ENCODE data around the gene ADAM22.

Gene ADAM22

DNA sequence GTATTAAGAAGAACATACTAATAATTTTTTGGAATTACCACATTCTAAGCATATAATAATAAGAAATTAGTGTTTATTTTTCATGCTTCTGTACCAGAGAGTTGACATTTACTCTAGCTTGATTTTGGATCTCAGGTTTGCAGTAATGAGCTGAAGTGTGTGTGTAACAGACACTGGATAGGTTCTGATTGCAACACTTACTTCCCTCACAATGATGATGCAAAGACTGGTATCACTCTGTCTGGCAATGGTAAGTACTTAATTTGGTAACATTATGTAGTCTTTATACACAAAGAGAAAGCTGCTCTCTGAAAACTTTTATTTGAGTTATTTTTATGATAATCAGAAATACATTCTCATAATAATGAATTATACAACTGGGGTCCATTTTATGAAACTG lies 231.6 kb downstream of the ADAM22 start:
- no peak for DNase-seq (ENCODE audit: low spot score)

DNA sequence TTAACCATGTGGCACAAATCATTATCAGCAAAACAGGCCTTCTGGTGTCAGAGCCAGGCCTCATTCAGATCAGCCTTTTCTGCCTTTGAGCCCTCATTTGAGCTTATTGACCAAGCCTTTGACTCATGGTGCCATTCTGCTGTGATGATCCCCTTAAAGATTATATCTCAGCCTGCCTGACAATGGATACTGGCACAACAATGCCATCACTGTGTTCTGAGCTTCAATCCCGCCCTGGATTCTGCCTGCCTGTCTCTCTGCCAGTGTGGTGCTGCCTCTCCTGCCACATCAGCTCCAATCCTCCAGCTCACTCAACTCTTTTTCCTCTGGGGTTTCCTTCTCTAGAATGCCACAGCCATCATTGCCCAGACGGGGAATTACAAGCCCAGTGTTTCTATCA lies 233.2 kb downstream of the ADAM22 start:
- DNase-seq (ENCODE audit: low spot score): no peak

GRCh38 chr7:88167721-88168120 lies 233.7 kb downstream of the ADAM22 start:
- DNase-seq (ENCODE audit: low spot score): no peak

GRCh38 chr7:88169717-88170320 lies 235.8 kb downstream of the ADAM22 start:
- peak; percentile 60 for DNase-seq (ENCODE audit: low spot score)

GRCh38 chr7:88172842-88173241 lies 238.8 kb downstream of the ADAM22 start:
- no peak for DNase-seq (ENCODE audit: low spot score)

- DNase-seq (ENCODE audit: low spot score): no peak
Measured at GRCh38 chr7:88176190-88176589, 242.1 kb downstream of the ADAM22 start.

DNA sequence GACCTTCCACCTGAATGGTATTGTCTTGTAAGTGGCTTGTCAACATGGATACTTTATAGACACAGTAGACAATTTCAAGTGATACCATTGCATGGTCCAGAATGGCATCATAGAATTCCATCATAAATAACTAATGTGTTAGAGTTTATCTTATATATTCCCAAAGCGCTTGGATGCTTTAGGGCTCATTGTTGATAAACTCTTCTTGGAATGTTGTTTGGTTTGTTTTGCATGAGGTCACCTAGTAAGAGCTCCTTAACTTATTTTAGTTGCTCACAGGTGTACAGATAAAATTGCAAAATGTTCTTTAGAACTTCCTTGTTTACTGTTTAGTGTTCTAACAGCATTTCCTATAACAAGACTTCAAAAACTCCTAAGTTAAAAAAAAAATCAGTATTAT lies 249.0 kb downstream of the ADAM22 start:
- no peak for DNase-seq (ENCODE audit: low spot score)

DNA sequence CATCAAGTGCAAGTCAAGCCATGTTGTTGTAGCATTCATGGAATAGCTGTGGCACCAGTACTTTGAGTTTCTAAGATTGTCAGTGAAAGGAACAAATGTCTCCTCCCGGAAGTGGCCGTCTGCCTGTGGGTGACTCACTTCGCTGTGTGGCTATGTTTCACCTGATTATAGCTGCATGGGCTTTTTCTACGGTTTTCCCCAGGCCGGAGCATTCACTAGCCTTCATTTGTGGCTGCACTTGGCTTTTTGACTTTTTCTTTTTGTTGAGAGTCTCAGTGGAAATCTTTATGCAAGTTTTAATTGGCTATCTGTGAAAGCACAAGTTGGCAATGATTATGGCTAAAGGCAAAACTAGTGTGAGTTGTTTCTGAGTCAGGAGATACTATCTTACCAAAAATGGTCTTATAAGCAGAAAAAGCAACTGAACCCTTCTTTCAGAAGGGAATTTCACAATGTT lies 250.8 kb downstream of the ADAM22 start:
- DNase-seq (ENCODE audit: low spot score): no peak

DNA sequence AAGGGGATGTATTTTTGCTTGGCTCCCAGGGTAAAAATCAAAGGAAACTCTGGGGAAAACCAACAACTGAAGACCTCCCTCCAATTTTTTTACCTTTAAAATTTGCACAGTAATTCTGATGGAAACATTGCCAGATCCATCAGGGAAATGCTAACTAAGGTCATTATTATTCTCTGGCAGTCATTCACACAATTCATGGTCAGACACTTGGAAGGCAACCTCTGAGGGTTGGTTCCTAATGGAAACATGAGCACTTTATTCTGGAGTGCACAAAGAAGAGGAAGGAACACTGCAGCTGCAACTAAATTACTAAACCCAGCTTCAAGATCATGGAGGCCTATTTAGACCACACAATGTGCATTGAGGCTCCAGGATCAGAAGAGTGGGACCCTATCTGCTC lies 251.6 kb downstream of the ADAM22 start:
- DNase-seq (ENCODE audit: low spot score): no peak

DNA sequence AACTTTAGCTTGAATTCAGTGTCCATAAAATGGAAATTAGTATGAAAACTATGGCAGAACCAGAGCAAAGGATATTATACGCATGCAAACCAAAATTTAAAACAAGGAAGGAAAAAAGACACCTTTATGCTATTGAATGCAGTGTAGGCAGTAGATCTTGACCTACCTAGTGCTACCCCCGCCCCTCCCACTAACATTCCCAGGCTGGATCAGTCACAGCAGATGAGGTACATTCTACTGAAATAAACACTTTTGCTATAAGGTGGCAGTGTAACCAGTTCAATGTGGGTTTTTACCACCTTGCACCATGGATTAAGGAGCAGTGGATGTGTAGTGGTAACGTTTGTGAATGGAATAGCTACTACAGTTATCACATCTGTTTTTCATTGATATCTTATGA lies 257.9 kb downstream of the ADAM22 start:
- no peak for DNase-seq (ENCODE audit: low spot score)

DNA sequence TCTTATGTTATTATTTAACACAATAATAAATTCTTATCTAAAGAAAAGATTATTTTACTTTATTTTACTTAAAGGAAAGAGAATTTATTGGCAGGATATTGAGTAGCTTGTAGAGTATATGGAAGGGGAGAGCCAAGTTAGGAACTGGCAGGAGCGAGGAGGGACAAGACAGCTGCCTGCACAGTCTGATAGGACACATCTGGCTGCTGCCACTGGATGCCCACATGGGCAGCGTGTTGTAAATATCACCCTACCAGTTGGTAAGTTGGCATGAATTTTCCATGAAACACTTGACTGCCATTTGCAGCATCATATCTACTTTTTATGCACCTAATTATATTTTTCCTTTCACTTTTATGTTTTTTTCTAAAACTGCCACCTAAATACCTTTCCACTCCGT lies 266.2 kb downstream of the ADAM22 start:
- DNase-seq (ENCODE audit: low spot score): no peak

DNA sequence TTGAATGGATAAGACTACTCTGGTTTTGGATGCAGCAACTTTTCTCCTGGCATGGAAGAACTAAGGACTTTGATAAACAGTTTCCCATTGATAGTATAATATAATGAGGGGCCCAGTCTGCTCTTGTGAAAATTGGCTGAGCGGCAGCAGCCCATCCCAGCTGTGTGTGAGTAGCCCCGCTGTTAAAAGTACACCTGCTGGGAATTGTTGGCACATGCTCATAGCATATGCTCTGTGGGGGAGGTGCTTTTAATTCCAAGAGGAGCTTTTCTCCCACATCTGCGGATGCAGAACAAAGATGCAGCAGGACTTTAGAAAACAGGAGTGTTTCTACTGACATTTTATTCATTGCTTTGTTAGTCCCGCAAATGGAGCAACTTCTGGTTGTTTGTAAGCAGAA lies 266.7 kb downstream of the ADAM22 start:
- peak; percentile 63 for DNase-seq (ENCODE audit: low spot score)

GRCh38 chr7:88201305-88201704 lies 267.3 kb downstream of the ADAM22 start:
- DNase-seq (ENCODE audit: low spot score): peak; percentile 25

DNA sequence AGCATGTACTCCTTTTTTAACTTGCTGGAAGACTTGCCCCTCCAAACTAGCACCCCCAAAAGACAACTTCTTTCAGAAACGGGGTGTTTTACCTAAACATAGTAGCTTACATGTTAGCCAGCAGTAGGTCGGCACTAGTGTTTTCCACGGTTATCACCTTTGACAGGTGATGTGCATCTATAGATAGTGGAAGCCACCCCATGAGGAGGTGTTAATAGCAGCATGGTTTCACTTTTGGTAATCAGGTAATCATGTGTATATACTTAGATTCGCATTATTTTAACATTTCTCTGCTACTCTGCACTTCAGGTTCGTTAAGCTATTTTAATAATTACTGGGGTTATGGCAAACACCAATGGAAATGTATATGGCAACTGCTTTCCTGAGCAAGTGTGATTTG lies 268.2 kb downstream of the ADAM22 start:
- DNase-seq (ENCODE audit: low spot score): no peak

DNA sequence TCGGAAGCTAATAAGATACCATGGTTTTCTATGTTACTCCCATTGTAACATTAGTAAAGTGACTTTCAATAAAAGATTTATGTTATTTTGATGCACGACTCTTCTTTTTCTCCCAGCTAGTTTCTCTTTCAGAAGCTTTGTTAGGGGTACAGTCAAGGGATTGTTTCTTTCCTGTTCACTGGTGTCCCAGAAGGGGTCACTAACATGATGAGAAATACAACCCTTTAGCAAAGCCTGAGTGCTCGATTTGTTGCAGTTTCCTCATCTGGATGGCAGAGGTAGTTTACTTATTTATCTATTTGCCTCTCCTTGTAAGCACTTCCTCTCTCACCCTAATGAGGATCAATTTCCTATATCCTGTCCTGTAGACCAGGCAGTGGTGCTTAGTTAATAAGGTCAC lies 268.7 kb downstream of the ADAM22 start:
- DNase-seq (ENCODE audit: low spot score): no peak

DNA sequence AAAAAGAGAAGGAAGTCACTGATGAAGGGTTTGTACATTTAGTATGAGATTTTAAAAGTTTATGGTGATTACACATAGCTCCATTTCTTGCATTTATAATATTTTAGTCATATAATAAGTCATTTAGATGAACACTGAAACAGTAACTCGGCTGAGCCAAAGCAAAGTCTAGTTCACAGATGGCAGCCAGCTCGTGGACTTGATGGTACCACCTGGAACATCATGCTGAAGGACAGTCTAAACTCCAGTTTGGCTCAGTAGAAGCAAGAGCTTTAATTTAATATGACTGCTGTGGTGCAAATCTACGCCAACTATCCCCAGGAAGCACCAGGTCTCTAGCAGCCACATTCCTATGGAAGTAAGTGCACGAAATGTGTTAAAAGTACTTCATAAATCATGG lies 269.4 kb downstream of the ADAM22 start:
- peak; percentile 74 for DNase-seq (ENCODE audit: low spot score)

DNA sequence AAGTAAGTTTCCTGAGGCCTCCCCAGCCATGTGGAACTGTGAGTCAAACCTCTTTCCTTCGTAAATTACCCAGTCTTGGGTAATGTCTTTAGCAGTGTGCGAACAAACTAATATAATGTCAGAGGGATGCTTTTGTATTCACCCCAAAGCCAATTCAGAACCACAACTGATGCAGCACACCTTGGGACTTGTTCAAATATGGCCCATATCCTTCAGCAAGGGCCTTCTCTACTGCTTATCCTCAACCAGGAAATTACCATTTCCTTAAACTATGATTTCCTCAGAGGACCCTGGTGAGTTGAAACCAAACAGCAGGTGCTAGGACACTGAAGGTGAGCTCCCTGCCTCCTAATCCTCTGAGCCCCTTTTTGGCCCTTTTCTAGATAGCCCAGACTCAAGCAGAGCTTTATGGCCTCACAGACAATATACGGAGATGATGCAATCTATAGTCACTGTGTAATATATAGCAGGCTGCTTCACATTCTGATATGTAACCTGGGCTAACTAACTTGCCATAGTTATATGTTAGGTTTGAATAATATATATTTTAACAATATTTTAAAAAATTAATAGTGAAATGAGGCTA lies 270.6 kb downstream of the ADAM22 start:
- DNase-seq (ENCODE audit: low spot score): no peak

DNA sequence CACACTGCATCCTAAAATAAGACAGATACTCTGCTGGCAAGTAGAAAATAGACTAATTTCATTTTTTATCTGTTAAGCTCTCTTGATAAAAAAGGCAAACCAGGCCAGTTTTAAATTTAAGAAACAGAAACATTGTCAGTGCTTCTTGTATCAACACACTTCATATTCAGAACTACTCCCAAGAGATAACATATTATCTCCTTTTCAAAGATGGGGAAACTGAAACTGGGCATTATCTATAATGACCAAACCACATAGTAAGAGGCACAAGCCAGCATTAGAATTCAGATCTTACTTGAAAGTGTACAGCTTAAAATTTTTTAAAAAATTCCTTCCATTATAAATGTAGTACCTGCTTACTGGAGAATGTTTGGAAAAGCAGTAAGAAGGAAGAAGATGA lies 271.1 kb downstream of the ADAM22 start:
- no peak for DNase-seq (ENCODE audit: low spot score)

GRCh38 chr7:88206254-88206653 lies 272.2 kb downstream of the ADAM22 start:
- no peak for DNase-seq (ENCODE audit: low spot score)

DNA sequence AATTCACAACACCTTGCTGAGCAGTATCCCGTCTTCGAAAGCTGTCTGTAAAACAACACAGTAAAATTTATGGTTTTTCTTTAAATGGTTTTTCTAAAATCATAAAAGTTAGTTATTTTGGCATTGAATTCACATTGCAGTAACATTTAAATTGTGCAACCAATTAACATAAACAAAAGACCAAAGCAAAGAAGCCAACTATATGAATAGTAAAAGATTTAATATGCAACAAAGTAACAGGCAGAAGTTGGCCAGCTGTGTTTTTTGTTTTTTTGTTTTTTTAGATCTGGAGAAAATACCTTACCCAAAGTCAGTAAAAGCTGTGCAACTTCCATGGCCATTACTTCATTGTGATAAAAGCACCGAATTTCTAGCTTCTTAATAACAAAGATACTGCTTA lies 274.5 kb downstream of the ADAM22 start:
- no peak for DNase-seq (ENCODE audit: low spot score)

DNA sequence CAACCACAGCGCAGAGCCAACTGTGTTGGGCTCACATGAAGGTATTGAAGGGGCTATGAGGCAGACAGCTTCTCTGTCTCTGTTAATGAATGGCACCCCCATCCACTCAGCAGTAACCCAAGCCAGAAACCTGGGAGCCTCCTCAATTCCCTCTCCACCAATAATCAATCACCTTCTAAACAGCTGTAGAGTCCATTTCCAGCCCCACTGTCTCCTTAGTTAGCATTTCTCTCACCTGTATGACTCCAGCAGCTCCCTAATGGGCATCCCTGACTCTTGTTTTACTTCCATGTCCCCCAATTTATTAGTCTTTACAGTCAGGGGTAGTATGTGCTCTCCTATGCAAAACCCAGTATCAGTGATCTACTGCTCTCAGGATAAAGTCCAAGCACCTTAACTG lies 278.9 kb downstream of the ADAM22 start:
- no peak for DNase-seq (ENCODE audit: low spot score)

DNA sequence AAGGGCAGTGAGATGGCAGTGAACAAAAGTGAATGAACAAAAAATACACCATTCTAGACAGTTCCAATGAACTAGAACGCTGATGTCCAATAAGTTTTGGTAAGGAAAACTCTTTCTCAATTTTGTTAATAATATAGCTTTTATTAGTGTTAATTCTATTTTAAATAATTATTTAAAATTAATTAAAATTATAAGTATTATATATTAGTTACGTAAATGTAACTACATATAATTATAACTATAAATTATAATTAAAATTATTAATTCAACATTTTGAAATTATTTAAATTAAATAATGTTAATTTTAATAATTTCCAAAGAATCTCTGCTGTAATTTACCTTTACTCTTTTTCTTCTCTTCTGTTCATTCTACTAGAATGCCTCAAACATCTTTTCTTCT lies 280.4 kb downstream of the ADAM22 start:
- DNase-seq (ENCODE audit: low spot score): no peak

DNA sequence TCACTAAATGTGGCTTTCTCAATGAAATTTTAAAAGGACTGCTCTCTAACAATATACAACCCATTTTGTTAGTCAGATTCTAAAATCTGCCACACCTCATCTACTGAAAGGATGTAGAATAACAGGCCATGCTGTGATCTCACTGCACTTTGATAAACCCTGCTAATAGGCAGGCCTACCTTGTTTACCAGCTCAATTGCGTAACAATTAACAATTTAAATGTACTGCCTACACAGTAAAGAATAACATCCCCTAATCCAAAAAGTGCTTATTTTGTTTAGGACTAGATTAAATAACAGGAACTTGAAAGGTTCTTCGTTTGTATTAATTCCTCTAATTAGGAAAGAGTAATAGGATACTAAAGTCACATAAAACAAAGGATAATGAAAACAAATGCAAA lies 281.2 kb downstream of the ADAM22 start:
- DNase-seq (ENCODE audit: low spot score): no peak

DNA sequence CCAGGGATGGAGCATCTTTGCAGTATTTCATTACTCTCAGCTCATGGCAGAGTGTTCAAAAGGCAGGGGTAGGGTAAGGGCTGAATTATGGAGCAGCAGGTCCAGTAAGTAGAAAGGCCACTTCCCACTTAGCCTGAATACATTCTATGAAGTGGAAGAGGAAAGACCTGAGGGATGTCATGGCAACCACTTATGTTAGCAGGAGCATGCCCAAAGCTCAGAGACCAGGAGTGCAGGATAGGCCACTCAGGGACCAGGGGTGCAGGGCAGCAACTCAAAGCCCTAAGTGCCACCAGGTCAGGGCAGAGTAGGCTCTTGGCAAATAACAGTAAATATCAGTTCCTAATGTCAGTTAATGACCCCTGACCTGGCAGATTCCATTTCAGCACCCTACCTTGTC lies 282.2 kb downstream of the ADAM22 start:
- DNase-seq (ENCODE audit: low spot score): no peak
